Skeletal muscle cell (primary cell): Measurements from ENCODE around the gene MAP3K21.

Source experiments
- DNase-seq: peaks from one replicate; pipeline ENCODE4 v3.0.0-alpha.2; 2010; ENCODE audit warnings: low read depth
- H3K4me3 ChIP-seq: 2 replicates; pipeline ENCODE4 v1.5.1; 2011; ENCODE audit warnings: low read depth, mild to moderate bottlenecking, control low read depth, low read length, moderate library complexity

MAP3K21 gene

DNA sequence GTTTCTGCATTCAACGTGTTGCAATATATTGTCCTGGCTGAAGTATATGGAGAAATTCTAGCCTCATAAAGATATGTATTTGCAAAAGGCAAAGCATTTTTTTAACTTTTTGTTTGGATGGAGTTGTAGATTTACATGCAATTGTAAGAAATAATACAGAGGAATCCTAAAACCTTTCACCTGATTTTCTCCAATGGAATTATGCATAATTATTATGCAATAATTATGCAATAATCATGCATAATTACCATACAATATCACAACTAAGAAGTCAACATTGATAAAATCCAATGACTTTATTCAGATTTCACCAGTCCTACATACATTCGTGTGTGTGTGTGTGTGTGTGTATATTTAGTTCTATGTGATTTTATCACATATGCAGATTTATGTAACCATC, 7.5 kb upstream of the MAP3K21 start:
- H3K4me3 ChIP-seq: no peak overlapping the region
- DNase-seq: no peak

DNA sequence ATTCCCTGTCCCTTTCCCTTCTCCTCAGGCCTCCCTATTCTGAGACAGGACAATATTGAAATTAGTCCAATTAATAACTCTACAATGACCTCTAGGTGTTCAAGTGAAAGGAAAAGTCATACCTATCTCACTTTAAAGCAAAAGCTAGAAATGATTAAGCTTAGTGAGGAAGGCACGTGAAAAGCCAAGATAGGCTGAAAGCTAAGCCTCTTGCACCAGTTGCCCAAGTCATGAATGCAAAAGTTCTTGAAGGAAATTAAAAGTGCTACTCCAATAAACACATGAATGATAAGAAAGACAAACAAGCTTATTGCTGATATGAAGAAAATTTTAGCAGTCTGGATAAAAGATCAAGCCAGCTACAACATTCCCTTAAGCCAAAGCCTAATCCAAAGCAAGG, 3.8 kb upstream of the MAP3K21 start:
- no peak overlapping the region for H3K4me3 ChIP-seq
- DNase-seq: no peak

DNA sequence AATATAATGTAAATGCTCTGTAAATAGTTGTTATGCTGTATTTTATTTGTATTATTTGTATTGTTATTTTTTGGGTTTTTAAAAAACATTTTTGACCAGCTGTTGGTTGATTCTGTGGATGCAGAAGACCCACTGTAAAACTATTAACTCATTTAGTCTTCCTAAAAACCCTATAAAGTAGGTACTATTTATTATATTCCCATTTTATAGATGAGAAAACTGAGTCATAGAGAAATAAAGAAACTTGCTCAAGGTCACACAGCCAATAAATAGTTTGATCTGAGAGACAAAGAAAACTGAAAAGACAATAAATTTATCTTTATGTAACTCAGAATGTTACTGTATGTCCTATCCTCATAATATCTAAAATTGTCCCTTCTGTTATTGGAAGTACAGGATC, 1.2 kb upstream of the MAP3K21 start:
- DNase-seq: no peak
- H3K4me3 ChIP-seq: no peak overlapping the region

DNA sequence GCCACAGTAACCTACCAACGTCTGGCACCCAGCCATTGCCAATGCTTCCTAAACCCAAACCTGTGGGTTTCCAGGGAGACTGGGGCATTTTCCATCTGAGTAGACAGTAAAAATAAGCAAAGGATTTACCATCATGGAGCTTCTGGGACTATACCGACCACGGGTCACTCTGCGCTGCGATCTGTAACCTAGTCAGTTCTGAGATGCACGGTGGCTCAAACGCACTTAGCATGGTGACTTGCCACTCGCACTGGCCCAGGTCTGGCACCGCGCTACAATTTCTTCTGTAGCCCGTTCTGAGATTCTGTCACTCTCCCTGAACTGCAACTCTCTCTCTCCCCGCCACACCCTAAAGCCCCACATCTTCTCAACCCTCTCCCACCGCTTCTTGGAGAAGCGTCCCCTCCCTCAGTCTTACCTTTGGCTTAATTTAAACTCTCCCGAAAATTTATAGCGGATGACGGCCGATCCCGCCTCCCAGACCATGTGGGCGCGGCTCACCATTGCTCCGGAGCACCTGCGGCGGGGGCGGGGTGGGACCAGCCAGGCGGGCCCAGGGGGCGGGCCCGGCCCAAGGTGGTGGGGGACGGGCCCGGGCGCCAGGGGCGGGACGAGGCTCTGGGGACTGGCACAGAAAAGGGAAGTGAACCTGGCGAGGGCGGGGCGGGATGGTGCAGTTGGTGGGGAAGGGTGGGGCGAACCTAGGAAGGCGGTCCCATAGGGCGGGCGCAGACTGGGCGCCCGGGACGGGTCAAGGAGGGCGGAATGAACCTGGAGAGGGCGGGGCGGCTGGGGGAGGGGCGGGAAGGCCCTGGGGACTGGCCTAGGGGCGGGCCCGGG, 493 bp upstream of the MAP3K21 start:
- DNase-seq: no peak
- H3K4me3 ChIP-seq: peak overlapping the region; percentile 1

DNA sequence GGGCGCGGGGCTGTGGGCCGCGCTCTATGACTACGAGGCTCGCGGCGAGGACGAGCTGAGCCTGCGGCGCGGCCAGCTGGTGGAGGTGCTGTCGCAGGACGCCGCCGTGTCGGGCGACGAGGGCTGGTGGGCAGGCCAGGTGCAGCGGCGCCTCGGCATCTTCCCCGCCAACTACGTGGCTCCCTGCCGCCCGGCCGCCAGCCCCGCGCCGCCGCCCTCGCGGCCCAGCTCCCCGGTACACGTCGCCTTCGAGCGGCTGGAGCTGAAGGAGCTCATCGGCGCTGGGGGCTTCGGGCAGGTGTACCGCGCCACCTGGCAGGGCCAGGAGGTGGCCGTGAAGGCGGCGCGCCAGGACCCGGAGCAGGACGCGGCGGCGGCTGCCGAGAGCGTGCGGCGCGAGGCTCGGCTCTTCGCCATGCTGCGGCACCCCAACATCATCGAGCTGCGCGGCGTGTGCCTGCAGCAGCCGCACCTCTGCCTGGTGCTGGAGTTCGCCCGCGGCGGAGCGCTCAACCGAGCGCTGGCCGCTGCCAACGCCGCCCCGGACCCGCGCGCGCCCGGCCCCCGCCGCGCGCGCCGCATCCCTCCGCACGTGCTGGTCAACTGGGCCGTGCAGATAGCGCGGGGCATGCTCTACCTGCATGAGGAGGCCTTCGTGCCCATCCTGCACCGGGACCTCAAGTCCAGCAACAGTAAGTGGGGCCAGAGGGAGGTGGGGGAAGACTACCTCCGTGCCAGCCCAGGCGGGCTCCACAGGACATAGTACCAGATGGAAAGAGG, 808 bp downstream of the MAP3K21 start:
- DNase-seq: no peak
- peak overlapping the region; percentile 52 for H3K4me3 ChIP-seq

DNA sequence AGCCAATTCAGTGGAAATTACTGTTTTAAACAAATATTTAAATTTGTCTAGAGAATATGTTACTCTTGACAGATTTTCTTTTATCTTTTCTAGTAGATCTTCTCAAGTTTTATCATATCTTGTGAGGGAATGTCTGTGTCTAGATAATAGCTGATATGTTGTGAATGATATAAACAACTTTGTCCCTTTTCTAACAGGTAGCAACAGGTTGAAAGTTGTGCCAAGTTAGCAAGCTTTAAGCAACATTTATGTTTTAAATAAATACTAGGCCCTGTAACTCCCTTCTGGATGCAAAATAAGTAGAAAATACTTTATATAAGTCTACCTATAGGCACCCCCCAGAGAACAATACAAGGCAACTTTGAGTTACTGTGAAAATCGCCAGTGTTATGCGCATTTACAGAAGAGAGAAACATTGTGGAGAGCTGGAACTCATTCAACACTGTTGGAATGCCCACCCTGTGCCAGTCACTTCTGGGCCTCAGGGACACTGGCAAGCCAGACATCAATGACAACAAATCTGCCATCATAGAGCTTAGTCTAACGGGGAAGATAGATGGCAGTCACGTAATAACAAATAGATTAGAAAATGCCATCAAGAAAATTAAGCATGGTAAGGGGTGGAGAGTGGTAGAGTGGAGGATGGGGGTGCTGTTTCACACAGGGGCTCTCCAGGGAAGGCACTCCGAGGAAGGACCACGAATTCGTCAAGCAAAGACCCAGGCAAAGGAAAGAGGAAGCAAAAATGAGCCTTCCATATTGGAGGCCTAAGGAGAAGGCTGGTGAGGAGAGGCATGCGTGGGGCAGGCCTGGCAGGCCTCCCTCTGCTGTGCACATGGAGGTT, 4.4 kb downstream of the MAP3K21 start:
- no peak overlapping the region for H3K4me3 ChIP-seq
- DNase-seq: no peak

DNA sequence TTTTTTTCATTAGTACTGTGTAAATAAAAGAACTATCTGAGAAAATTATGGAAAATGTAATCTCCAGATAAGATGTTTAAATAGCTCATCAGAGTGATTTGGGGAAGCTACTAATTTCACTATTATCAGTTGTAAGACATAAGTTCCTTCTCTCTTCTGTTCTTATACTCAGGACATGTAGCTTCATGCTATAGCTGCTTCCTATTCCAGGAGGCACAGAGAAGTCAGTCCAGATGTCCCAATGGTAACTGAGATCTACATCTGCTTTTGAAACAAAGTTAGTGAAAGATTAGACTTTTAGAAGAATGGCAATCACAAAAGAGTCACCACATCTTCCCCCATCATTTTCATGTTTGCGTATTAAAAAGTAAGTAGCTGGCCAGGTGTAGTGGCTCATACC, 5.6 kb downstream of the MAP3K21 start:
- no peak for DNase-seq
- H3K4me3 ChIP-seq: no peak overlapping the region

DNA sequence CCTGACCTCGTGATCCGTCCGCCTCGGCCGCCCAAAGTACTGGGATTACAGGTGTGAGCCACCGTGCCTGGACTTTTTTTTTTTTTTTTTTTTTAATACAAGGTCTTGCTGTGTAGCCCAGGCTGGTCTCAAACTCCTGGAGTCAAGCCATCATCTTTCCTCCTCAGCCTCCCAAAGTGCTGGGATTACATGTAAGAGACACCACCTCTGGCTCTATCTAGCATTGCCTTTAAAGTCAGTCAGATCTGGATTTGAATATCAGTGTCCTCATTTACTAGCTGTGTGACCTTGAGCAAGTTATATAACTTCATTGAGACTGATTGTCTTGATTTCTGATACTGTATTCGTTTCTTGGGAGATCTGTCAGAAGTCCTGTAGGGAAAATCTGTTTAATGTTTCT, 6.6 kb downstream of the MAP3K21 start:
- DNase-seq: no peak
- no peak overlapping the region for H3K4me3 ChIP-seq

DNA sequence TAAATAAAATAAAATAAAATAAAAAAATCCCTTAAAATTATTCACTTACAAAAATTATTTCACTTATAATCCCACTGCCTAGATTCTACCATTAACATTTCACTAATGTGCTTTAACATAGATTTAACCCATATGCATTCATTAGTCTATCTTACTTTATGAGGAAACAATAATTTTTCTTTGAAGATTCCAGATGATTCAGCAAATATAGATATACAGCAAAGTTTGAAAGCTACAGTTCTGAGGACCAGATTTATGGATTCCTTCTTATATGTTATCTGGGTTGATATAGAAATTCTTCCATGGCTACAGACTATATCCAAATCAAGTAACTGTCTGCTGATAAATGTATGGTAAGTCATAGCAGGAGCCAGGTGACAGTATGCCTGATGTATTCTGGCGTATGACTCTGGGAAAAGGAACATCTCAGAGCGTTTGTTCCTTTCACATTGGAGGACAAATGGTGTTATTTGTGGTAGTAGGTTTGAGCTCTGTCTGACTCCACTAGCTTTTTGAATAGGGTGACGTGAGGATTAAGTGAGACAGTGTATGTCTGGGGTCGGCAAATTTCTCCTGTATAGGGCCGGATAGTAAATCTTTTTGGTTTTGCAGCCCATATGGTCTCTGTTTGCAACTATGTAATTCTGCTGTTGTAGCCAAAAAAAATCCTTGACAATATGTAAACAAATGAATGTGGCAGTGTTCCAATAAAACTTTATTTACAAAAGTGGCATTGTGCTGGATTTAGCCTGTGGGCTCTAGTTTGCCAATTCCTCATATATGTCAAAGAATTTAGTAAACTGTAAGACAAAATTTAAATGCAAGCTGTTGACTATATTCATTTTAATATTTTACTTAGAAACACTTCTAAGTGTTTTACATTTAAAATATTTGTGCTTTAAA, 9.3 kb downstream of the MAP3K21 start:
- no peak for DNase-seq
- H3K4me3 ChIP-seq: no peak overlapping the region

DNA sequence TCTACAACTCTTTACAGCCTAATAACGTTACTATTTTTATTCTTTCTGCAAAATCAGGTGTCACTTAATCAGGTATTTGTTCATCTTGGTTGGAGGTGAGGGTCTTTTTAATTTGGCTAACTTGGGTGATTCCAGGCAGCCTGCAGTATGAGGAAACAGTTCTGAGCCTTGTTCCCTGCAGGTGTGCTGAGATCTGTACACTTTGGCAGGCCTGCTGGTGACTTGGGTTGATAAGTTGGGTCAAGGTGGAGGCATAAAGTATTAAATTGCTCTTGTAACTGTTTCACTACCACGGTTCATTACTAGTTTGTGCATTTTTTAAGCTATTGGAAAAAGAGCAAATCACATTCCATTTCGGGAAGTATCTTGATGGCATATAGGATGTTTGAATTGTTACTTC, 10.0 kb downstream of the MAP3K21 start:
- no peak overlapping the region for H3K4me3 ChIP-seq
- DNase-seq: no peak

DNA sequence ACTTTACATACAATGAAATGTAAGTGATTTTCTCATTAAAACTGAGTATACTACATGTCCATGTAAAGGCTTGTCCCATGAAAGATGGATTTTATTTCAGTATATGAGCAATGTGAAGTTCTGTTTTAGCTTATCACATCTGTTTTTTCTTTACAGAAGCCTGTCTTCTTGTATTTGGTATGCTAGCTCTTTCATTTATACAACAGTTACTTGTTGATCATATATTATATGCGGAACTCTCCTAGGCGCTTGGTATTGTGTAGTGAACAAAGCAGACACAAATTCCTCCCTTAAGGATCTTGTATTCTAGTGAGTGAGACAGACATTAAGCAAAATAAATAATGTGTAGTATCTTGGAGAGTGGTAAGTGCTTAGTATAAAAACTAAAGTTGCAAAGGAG, 10.6 kb downstream of the MAP3K21 start:
- no peak overlapping the region for H3K4me3 ChIP-seq
- DNase-seq: no peak

DNA sequence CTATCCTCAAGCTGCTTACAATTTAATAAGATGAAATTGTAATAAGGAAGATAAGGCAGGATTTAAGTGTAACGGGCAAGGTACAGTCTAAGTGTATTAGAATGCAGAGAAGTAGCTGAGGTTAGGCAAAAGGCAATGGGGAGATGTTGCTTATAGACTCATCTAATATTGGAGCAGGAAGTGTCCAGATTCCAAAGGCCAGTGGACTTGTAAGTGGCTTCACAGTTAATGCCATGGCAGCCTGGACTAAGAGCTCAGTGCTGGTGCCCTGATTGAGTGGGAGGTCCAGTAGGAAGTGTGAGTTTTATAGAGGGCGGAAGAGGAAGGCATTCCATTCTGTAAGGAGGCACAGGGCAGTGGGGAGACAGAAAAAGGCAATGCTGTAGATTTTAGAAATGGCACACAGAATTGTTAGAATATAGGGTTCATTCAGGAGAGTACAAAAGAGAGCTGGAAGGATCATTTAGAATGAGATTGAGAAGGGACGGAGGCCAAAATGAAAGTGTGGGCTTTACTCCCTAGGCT, 12.6 kb downstream of the MAP3K21 start:
- no peak for DNase-seq
- no peak overlapping the region for H3K4me3 ChIP-seq

DNA sequence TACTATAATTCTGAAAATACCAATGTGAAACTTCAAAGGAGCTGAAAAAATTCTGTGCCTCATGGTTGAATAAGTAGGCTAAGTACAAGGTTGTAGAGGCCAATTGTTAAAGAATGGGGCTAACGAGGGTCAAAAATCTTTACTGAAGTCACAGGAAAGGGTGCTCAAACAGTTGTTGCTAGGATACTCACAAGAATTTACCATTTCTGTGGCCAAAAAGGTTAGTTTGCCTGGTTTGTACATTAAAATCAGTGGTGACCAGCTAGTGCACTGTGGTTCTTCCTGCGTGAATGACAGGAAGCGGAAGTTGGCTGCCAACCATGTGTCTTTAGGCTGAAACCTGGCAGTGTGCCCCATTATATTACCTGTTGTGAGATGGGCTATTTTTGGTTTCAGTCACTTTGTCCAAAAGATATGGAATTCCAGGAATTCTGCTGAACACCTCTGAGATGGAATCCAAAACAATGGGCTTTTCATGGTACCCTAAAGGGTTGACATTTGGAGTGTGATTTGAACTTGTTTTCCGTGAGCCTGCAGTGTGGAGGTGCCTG, 13.5 kb downstream of the MAP3K21 start:
- no peak for DNase-seq
- no peak overlapping the region for H3K4me3 ChIP-seq

DNA sequence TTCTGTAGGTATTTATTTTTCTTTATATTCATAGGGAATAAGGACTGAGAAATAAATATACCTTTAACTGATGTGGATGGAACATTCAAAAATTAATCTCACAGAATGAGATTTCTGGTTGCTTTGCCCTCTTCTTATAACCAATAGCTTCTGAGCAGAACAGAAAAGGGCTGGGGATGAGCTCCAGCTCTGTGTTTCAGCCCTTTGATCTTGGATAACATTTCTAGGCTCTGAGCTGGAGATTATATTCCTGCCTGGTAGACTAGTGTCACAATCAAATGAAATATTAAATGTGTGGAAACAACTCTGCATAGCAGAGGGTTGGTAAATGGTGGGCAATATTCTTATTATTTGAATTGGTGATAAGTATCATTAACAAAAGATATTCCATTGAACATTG, 14.6 kb downstream of the MAP3K21 start:
- no peak overlapping the region for H3K4me3 ChIP-seq
- no peak for DNase-seq

DNA sequence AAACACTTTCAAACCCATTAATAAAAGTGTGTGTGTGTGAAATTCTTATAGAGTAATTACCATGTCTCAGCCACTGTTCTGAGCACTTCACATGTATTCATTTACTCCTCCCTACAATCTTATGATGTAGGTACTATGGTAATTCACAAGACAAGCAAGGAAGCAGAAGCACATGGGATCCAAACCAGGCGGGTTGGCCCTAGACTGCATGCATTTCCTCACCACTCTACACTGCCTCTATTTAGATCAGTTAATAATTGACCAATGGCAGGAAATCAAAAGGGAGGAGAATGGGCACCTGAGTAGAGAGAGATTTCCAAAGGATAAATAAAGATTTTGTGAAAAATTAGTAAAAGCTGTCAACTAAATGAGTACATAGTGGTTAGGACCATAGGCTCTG, 15.7 kb downstream of the MAP3K21 start:
- H3K4me3 ChIP-seq: no peak overlapping the region
- no peak for DNase-seq

DNA sequence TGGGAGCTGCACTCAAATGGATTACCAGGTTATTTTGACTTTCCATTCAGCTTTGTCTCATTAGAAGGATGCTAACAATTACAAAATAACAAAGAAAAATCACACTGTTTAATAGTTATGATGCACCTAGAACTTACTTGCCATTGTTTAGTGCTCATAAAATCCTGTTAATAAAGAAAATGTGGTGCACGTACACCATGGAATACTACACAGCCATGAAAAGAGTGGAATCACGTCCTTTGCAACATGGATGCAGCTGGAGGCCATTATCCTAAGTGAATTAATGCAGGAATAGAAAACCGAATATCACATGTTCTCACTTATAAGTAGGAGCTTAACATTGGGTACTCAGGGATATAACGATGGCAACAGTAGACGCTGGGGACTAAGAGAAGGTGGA, 19.8 kb downstream of the MAP3K21 start:
- H3K4me3 ChIP-seq: no peak overlapping the region
- no peak for DNase-seq

DNA sequence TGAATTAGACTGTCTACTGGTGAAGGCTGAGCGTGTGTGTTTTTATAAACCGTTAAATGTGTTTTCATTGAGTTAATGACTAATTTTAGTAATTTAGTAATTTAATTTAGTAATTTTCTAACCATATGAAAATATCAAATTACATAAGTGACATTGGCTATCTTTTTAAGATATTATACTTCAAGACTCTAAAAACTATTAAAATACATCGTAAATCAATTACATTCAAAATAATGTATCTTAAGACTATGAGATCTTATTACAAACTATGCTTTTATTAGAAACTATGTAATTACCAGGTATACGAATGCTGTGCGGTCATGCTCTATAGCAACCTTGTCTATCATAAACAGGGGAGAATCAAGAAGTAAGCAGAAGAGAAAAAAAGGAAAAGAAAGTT, 21.6 kb downstream of the MAP3K21 start:
- no peak overlapping the region for H3K4me3 ChIP-seq
- DNase-seq: no peak

DNA sequence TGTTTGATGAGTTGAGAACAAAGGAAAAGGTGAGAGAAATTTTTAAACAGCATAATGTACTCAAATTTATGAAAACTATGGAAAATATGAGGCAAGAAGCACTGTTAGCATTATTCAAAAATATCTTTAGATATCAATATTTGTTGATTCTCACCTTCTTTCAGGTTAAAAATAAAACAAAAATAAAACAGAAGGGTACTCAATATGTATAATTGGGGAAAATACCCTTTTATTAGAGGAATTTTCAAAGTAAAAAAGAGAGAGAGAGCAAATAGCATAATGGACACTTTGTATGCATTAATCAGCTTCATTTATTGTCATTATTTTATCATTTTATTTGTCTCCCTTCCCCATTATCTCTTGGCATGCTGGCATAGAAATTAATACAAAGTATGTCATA, 27.5 kb downstream of the MAP3K21 start:
- DNase-seq: no peak
- H3K4me3 ChIP-seq: no peak overlapping the region
